Measurements from ENCODE around the gene SAMD4B.

- TF ChIP-seq CTCF (conservative IDR thresholded peaks at IDR 0.05; ENCODE audit: low read length) (no peak), EZH2phosphoT487 (IDR thresholded peaks at IDR 0.05; ENCODE audit: borderline replicate concordance, low read depth, low read length) (no peak)
Observed at GRCh38 chr19:39370735-39371134, 28.5 kb downstream of the SAMD4B start.
